HG02642 (cell line): ENCODE data around the gene TRPV3.
"Not testable (repeated sequence)": the region's sequence is repeated elsewhere in the genome, so short reads cannot be mapped to it uniquely, and the experiment has no call there.

Source experiments
- ATAC-seq: cut with Tn5 transposase; IDR thresholded peaks from one replicate; pipeline ENCODE4 v1.9.1; 2021; ENCODE audit warnings: mild to moderate bottlenecking; ENCODE audit not compliant: unreplicated experiment, poor library complexity

The TRPV3 gene

DNA sequence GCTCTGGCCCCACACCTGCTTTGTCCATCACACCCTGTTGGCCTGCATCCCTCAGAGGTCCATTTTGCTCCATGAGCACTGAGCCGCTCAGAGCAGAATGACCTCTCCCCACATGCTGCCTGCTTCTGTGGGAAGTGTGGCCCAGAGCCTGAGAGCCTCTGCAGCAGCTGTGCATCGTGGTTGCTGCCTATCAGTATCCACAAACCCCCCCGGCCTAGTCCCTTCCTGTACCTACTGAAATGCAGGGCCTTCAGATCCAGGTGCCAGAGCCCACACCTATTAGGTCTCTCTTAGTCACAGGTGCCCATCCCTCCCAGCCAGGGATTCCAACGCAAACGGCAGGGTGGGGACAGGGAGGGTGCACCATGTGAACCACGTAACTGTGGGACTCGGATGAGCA, 16.6 kb upstream of the TRPV3 start:
- ATAC-seq = no peak

DNA sequence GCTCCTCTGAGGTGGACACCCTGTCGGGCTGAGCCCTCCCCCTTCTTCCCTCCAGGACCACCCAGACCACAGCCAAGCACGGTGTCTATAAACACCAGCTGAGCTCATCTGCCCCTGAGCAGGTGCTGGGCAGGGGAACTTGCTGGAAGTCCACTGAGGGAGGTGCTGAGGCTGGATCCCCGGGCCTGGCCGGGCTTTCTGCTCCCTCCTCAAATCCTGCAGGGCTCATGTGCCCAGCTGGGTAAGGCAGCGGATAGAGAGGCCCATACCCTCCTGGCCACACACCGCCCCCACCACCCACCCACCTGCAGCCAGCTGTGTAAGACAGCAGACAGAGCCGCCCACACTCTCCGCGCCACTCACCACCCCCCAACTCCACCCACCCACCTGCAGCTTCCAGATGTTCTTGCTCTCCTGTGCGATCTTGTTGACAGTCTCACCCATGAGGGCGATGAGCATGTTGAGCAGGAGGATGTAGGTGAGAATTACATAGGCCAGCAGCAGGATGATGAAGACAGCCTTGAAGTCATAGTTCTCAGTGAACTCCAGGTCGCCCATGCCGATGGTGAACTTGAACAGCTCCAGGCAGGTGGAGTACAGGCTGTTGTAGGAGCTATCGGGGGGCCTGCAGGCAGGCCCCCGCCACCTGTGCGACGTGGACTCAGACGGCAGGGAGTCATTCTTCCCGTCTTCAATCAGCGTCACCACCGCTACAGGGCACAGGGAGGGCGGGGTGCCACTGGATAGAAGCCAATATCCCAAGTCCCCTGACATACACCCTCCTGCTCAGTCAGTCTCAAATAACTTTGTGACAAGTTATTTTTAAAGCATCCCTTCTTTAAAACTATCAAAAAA, 15.9 kb upstream of the TRPV3 start:
- no peak for ATAC-seq

DNA sequence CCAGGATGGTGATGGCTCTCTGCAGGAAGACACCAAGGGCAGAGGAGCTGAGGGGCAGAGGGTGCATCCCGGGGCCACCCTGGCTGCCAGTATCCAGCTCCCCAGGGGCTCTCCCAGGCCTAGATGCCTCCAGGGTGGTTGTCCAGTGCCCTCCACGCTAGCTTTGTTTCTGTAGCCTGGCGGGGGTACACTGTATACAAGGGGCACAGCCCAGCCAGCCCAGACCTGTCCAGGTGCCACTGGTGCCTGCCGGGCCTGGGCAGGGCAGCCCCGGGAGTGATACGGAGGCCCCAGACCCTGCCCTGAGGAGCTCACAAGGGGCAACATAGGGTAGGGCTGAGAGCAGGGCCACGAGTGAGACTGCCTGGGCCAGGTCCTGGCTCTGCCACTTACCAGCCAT, 14.6 kb upstream of the TRPV3 start:
- ATAC-seq = no peak

DNA sequence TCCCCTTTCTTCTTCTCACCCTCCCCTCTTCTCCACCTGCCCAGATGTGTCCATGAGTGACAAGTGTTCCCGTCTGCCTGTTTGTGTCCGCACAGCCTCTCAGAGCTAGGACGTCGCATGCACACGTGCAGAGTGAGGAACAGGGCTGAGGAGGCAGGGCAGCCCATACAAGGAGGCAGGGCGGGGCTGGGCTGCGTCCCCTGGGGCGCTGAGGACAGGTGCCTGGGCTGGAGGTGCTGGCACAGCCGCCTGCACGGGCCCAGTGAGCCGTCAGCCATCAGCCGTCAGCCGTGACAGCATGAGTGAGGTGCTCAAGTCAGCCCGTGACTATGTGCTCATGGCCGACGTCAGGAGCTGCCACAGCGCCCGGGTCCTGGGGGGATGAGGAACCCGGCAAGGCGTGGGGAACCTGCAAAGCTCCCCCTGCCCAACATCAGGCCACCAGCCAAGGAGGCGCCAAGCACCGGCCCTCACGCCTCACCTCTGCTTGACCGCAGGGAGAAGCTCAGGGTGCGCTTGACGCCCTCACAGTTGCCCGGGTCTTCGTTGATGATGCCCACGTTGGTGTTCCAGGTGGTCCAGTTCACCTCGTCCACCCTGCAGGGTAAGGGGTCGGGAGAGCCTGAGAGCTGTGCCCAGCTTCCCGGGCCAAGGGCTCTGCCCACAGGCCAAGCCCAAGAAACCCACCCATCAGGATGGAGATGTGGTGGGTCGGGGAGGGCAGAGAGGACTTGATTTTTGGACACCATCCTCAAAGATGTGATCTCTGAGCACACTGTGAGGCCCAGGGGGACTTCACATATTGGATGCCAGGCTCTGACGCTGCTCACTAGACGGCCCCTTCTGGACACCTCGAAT, 13.7 kb upstream of the TRPV3 start:
- ATAC-seq = no peak

DNA sequence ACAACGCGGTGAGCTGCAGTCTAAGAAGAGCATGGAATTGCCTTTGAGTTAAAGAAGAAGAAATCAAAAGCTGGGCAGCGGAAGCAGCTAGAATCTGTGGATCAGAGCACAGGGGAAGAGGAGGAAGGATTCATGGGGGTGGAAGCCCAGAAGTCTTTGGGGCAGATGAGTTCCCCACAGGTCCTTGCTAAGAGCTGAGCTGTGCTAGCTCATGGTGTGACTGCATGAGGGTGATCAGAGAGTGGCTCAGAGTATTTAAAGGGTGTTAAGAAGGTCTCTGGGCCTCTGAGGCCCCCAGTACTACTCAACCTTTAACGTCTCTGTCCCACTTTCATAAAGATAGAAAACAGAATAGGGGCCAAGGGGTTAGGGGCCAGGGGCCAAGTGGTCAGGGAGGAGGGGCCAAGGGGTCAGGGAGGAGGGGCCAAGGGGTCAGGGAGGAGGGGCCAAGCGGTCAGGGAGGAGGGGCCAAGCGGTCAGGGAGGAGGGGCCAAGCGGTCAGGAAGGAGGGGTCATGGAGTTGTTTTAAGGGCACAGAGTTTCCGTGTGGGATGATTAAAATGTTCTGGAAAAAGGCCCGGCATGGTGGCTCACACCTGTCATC, 12.0 kb upstream of the TRPV3 start:
- no peak for ATAC-seq

DNA sequence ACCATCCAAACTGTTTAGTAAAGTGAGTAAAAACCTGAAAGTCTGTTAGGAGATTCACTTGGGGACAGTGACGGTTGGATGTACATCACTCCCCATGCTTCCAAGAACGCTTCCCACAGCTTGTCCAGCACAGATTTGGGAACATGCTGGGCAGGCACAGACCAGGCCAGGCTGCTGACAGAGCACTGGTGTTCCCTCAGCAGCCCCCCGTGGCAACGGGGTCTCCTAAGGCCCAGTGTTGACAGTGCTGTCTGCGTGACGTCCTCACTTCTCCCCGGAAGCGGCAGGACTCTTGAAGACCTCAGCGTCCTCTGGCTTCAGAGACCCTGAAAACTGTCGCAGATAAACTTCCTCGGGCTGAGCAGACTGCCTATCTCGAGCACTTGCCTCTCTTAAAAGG, 8.9 kb upstream of the TRPV3 start:
- ATAC-seq = no peak

DNA sequence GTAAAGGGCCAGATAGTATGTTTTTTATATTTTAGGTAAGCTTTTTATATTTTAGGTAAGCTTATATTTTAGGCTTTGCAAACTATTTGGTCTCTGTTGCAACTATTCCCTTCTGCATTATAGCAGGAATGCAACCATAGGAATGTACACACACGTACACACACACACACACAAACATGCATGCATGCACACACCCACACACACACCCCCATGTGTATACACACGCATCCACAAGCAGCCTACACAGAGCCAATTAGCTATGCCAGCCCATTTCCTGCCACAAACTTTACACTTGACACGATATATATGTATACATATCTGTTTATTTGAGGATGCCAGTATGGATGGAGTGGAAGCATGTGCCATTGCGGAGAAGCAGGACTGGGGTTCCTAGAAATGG, 7.5 kb upstream of the TRPV3 start:
- ATAC-seq = no peak

DNA sequence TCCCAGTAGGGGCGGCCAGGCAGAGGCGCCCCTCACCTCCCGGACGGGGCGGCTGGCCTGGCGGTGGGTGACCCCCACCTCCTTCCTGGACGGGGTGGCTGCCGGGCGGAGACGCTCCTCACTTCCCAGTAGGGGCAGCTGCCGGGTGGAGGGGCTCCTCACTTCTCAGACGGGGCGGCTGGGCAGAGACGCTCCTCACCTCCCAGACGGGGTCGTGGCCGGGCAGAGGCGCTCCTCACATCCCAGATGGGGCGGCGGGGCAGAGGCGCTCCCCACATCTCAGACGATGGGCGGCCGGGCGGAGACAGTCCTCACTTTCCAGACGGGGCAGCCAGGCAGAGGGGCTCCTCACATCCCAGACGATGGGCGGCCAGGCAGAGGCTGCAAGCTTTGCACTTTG, 6.6 kb upstream of the TRPV3 start:
- not testable (repeated sequence) for ATAC-seq

DNA sequence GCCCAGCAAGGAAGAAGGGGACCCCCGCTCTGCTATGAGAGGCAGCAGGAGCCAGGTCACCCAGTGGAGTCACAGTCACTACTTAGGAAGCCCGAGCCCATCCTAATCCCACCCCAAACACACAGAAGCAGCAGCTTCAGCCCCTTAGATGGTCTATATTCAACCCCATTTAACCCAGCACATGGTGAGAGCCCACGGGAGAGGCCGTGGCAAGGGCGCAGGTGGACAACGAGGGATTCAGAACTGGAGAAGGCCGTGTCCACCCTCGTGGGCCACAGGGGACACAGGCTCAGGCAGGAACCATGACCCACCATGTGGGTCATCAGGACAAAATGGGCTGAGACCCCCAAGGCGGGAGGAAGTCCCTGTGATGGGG, 1.6 kb upstream of the TRPV3 start:
- ATAC-seq = no peak

DNA sequence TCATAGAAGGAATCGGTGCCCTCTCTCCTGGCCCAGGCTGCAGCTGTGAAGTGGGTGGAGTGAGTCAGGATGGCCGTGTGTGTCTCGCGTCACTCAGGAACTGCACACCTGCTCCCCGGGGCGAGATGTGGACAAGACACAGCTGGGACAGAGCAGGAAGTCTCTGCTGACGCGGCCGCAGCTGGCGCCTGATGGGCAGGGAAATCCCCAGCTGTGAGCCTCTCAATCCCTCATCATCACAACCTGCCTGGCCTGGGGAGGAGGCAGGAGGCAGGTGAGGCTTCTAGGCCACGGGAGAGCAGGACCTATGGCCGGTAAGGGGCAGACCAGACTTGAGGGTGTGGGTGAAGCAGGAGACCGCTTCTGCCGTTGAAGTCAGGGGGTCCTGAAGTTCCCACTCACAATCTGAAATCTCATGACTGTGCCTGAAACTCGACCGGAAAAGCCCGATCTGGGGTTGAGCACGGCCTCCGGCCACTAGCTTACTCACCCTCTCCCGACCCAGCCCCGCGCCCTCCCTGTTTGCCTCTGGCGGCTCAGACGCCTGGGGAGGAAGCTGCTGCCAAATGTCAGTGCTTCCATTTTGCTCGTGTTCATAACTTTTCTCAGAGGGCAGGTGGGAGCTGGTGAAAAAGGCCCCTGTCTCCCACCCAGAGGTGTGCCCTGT, 1.1 kb upstream of the TRPV3 start:
- ATAC-seq = peak; percentile 82

DNA sequence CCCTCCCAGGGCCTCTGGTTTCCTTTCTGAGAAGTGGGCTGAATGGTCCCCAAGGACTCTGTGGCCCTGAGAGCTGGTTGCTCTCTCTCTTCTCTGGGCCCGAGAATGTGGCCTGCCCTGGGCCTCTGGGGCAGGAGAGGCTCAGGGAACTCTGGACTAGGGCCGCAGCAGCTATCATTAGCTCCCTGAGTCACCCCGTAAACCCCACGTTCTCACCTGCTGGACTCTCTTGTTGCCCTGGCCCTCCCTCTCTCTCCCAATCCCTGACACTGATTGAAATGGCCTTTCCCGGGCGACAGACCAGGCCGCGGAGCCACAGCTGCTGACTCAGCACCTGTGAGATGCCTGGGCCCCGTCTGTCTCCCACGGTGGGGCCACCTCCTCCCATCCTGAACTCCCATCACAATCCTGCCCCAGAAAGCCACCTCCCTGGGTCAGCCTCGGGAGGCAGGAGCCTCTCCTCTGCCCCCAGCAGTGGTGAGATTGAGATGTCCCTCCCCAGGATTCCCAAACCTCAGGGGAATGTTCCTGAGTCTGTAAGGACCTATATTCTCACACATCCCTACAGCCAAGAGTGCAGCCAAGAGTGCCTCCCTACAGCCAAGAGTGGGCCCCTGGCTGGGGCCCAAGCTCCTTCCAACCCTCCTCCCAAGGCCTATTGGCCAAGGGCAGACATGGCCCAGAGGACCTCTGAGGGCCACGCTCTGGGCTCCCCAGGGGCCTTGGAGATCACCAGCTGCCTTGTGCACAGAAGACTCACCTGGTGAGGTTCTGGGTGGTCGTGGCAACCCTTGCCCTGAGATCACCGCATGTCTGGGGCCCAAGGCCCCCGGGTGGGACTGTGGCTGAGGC, 470 bp downstream of the TRPV3 start:
- ATAC-seq = peak; percentile 8

DNA sequence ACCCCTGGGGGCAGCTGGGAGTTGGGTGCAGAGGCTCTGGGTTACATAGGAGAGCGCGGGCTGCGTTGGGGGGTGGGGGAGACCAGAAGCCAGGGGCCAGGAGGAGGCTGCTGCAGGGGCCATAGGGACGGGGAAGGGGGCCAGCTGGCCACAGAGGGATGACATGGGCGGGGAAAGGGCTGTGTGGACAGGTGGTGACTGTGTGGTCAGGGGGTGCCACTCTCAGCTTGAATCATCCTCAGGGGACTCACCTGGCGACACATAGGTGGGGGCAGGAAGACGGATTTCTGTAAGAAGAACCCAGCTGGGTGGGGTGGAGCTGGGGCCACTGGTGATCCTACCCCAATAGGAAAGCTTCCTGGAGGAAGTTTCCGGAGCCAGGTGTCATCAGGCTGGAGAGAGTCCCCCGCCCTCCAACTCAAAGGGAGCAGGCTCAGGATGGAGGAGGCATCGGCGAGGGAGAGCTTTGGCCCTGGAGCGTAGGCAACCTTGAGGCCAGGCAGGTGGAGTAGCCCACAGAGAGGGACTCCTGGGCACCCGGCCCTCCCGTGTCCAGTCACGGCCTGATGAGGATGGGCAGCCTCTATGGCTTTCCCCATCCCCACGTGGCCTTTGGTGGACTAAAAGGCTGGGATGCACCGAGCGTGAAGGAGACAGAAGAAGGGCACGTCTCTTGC, 1.2 kb downstream of the TRPV3 start:
- no peak for ATAC-seq

DNA sequence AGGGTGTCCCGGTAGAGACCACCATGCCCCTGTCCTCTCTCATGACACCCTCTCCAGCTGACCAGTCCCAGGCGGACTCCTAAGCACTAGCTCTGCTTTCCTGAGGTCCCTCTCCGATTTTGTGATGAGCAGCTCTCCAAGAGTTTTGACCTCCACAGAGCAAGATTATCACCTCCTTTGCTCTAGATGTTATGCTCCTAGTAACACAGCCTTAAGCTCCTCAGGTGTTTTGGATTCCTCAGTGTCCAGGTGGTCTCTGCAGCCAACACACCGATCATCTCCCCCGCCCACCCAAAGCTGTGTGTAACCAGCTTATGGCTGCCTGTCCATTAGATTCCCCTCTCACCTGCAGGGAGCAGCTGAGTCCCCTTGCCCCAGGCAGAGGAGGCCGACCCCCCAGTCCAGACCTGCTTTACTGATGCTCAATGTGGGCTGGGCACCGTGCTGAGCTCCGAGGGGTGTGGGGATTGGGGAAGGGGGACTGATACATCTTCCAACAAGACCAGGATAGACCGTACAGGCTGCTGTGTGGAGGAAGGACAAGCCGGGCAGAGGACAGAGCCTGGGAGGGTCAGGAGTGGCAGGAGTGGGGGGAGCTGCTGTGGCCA, 2.3 kb downstream of the TRPV3 start:
- ATAC-seq = no peak

DNA sequence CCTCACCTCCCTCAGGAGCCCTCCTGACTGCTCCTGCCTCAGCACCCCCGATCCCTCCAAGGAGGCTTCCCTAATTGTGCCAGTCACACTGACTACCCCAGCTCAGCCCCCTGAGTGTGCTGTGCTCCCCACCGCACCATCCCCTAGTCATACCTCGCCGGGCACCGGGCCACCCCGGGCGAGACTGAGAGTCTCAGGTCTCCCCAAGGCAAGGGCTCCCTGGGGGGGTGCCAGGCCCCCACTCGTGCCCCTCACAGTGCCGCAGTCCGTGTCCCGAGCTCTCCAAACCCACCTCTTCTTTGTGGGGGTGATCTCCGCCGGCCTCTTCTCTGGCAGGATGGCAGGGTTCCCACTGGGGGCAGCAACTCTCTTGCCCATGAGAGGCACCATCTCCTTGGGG, 3.2 kb downstream of the TRPV3 start:
- no peak for ATAC-seq

DNA sequence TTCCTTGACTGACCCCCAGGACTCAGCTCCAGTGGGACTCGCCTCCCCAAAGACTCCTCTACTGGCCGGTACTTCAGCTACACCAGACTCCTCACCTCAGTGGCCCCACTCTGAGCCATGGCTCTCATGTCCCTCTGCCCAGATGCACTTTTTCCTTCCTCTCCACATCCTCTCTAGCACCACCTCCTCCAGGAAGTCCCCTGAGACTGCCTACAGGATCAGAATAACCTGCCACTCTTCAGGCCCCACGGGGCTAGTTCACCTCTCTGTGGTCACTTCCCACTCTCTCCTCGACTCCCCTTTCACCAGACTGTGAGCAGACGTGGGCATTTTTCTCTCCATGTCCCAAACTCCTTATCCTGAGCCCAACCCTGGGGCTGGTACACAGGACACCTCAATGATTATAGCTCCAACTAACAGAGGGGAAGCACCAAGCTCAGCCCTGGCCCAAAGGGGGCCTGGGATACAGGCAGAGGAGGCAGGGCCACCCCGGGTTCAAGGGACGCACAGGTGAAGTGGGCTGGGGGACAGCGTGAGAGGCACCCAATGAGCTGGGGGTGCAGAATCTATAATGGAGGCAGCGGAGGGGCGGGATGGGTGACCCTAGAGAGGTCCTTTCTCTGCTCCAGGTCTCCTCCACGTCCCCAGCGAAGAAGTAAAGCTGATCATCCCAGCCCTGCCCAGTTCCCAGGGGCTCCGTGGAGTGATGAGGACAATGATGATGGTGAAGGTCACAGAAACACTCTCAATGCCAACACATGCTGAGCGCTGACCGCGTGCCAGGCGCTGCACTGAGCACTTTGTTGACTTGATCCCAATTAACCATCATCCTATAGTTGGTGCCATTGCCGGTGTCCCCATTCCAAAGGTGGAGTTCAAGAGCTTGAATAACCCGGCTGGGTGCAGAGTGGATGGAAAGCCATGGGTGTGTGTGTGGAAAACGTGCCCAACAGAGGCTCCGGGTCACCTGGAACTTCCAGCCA, 3.9 kb downstream of the TRPV3 start:
- no peak for ATAC-seq

DNA sequence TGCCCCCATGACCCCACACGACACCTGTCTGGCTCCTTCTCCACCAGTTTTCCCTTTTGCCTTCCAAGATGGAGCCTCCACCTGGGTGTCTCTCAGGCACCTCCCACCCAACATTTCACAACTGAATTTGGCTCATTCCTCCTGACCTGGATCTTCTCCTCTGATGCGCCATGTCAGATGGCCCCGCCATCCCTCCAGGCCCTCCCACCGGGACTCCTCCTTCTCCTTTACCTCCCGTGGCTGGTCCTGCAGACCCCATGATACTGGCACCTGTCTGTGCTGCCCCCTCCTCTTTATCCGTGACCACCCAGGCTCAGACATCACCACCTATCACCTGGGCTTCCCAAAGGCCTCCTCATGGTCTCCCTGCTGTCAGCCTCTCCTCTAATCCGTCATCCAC, 4.7 kb downstream of the TRPV3 start:
- ATAC-seq = no peak

DNA sequence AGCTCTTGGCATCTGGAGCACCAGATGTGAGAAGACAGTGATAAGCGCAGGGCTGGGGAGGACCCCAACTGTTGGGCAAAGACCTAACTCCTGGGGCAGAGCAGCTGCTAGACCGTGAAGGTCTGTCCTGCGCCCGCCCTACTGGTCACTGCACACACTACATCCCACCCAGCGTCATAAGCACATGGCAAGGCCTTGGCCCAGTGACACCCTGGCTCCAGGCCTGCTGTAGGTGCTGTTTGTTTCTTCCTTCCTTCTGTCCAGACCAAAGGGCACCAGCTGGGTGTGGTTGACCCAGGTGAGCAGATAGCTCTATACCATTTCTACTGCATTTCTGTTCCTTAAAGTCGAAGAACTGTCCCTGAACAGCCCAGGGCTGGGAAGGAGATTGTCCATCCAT, 6.4 kb downstream of the TRPV3 start:
- ATAC-seq = no peak
